ENCODE data around the gene TLE3. TPM values are rescaled to one million over a fixed set of nuclear protein-coding genes. Genes with fewer than 3 reads are reported as not detected.

Gene TLE3
- total and polyA plus RNA-seq, 2 of the 4 experiments (the other 2 are of a cell fraction), result 6.5 to 16.3 TPM

DNA sequence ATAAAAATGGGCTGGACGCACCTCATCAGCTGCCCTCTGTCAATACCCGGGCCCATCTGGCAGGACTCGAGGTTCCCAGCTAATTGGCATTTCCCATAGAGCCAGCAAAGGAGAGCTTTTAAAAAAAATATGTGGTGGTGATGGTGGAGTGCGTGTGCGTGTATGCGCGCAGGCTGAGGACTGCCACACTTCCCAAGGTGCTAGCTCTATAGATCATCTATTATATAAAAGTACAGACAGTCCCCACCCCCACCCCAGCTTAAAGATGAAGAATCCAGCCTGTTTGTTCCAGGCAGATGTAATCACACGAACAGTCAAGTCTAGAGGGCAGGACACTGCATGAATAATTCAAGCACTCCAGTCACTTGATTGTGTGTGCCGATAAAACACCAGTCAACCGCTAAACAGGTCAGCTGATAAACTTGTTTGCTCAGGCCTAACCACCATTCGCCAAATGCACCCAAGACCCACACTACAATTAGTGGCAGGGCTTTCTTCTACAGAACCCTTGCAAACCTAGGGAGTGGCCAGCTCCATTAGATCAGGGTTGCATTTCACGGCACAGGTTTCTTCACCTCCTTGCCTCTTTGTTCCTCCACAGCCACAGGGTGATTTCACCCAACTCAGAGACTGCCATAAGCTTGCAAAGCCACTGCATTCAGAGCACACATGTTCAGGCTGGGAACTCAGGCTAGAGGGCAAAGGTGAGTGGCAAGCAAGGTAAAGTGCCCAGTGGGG is 5.8 kb downstream of the TLE3 start (continued):
- no peak for TF ChIP-seq POLR2A (IDR thresholded peaks at IDR 0.05; ENCODE audit: low read depth, low read length)

DNA sequence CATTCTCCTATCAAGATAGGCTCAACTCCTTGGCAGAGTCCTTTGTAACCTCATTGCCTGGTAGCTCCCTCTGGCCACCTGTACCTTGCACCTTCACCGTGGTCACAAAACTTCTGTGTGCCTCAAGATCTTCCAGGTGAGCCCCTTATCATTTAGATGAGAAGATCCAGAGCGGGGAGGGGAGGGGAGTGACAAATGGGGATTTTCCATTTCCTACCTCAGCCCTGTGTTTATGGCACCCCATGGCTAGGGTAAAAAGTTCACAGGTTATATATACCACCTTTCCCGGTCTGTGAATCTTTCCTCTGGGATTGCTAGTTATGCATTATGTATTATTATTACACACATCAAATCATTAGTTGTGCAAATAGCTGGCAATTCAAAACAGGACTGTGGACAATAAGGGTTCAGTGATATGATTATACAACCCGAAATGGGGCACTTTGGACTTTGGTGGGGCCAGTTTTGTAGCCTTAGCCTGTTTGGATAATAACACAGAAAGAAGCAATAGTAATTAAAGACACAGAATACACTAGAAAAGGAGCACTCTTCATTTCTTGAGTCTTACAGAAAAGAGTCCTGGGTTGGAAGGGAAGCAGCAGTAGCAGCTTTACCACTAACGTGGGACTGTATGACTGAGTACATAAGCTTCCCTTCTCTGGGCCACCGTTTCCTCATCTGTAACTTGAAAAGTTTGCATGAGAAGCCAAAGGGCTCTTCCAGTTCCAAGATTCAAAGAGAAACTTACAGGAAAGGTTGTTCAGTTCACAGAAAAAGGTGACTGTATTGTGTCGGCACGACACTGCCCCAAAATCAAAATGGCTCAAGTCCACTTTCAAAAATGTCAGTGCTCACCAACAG is 7.1 kb downstream of the TLE3 start:
- no peak overlapping the region for H3K4ac ChIP-seq (ENCODE audit: low read depth, low read length)
- H3K9me1 ChIP-seq (ENCODE audit: insufficient read depth, low read length), result peaks cover 40% of the 10 kb centered on the region
- no peak overlapping the region for H3K4me3 ChIP-seq (ENCODE audit: insufficient read depth, low read depth, low read length)
- H3K9ac ChIP-seq (ENCODE audit: low read depth, low read length), result no peak overlapping the region
- peaks cover 89% of the 10 kb centered on the region for H4K20me1 ChIP-seq (ENCODE audit: insufficient read depth, low read length)
- H4K5ac ChIP-seq (ENCODE audit: low read depth, low read length), result no peak overlapping the region
- in situ Hi-C loops (cut with MboI; ENCODE audit: low sequenced_read_pairs) (loop anchor here (25.0 kb wide), 1 partner anchor 397 kb away; no protein-coding TSS in a partner anchor), intact Hi-C loops (cut with micrococcal nuclease) (loop anchor here (10.0 kb wide), 1 partner anchor 326 kb away; no protein-coding TSS in a partner anchor), dilution Hi-C loops (cut with HindIII; ENCODE audit: low sequenced_read_pairs, unreplicated experiment) (no loop called here)
- WGBS, 2 experiments (ENCODE audit: extremely low coverage in 2 of 2, insufficient read length in 1 of 2), result 77% methylated on average over 2 of the region's 8 CpGs; no CpG with 5 or more reads in 1 of the 2 experiments
- no peak overlapping the region for H4K91ac ChIP-seq (ENCODE audit: insufficient read depth, low read depth, low read length)
- TF ChIP-seq RCOR1 (IDR thresholded peaks at IDR 0.05; ENCODE audit: insufficient replicate concordance, low read length), result no peak
- TF ChIP-seq CHD1 (IDR thresholded peaks at IDR 0.05; ENCODE audit: low read depth, low read length), result no peak
- no peak for TF ChIP-seq FOS (IDR thresholded peaks at IDR 0.05; ENCODE audit: low read depth, low read length)
- no peak for TF ChIP-seq RAD21 (IDR thresholded peaks at IDR 0.05; ENCODE audit: low read length)
- TF ChIP-seq MAFK (IDR thresholded peaks at IDR 0.05; ENCODE audit: low read depth, low read length), result no peak
- TF ChIP-seq POLR2A (IDR thresholded peaks at IDR 0.05; ENCODE audit: low read depth, low read length), result no peak
- H3K4me2 ChIP-seq (ENCODE audit: low read depth, low read length), result no peak overlapping the region
- ChIA-PET CTCF (no interaction called here), POLR2A (ENCODE audit: unreplicated experiment) (no interaction called here)
- ATAC-seq (ENCODE audit: low read depth) (no peak), DNase-seq (no peak)
- H2AK5ac ChIP-seq (ENCODE audit: low read depth, low read length), result peak overlapping the region; percentile 40; the same call in 1 of the 2 replicates
- H3K18ac ChIP-seq (ENCODE audit: low read depth, low read length), result no peak overlapping the region
- peaks cover 52 to 96% of the 10 kb centered on the region in 2 experiments for H3K79me1 ChIP-seq (ENCODE audit: low read depth in 1 of 2, low read length in 2 of 2)
- H3K27ac ChIP-seq (ENCODE audit: insufficient read depth, low read length), result no peak overlapping the region
- no peak overlapping the region for H2BK15ac ChIP-seq (ENCODE audit: low read depth, low read length)
- H2BK120ac ChIP-seq (ENCODE audit: low read depth, low read length), result no peak overlapping the region
- H2BK5ac ChIP-seq (ENCODE audit: low read depth, low read length, poor library complexity, severe bottlenecking), result no peak overlapping the region
- no peak overlapping the region for H3K56ac ChIP-seq (ENCODE audit: extremely low read depth, insufficient read depth, low read length)
- H3K14ac ChIP-seq (replicated peaks; ENCODE audit: low read depth, low read length), result no peak overlapping the region
- H4K8ac ChIP-seq (ENCODE audit: low read depth in 2 of 2, low read length in 2 of 2), result no peak overlapping the region
- H3K4me1 ChIP-seq (ENCODE audit: control insufficient read depth, insufficient read depth, low read length), result peaks cover 41% of the 10 kb centered on the region
- H3K27me3 ChIP-seq (ENCODE audit: control insufficient read depth, insufficient read depth, low read length), result no peaks in the 10 kb centered on the region
- no TSS peak for BruUV-seq (replicated peaks)
- H2AFZ ChIP-seq (replicated peaks; ENCODE audit: low read length, poor library complexity), result no peak overlapping the region
- H2AK9ac ChIP-seq (replicated peaks; ENCODE audit: low read depth, low read length, poor library complexity), result no peak overlapping the region
- H3K36me3 ChIP-seq (ENCODE audit: control insufficient read depth, insufficient read depth, low read length), result peaks cover 35% of the 10 kb centered on the region
- H2BK20ac ChIP-seq (ENCODE audit: low read depth, low read length), result no peak overlapping the region
- H3K23ac ChIP-seq (ENCODE audit: low read depth, low read length), result no peak overlapping the region
- no peaks in the 10 kb centered on the region for H3K9me3 ChIP-seq (ENCODE audit: control insufficient read depth, insufficient read depth, low read length)
